Mammary epithelial cell (primary cell): ENCODE data around the gene CCIN.

Source experiments
- EZH2 ChIP-seq: IDR thresholded peaks from 2 replicates; pipeline ENCODE4 v1.6.1; 2012; ENCODE audit warnings: low read length, inconsistent platforms, borderline replicate concordance
- TF ChIP-seq, protein P1 (sequence below), 2 donors: IDR thresholded peaks in 1 of 2; conservative IDR thresholded peaks in 1 of 2; 2 replicates each; pipeline ENCODE4 v1.5.1; 2011 to 2012; ENCODE audit warnings: inconsistent platforms in 2 of 2, low read length in 2 of 2, mild to moderate bottlenecking in 2 of 2, control low read depth in 1 of 2, low read depth in 1 of 2; ENCODE audit not compliant: insufficient read depth in 1 of 2; ENCODE audit errors: extremely low read depth in 1 of 2

DNA sequence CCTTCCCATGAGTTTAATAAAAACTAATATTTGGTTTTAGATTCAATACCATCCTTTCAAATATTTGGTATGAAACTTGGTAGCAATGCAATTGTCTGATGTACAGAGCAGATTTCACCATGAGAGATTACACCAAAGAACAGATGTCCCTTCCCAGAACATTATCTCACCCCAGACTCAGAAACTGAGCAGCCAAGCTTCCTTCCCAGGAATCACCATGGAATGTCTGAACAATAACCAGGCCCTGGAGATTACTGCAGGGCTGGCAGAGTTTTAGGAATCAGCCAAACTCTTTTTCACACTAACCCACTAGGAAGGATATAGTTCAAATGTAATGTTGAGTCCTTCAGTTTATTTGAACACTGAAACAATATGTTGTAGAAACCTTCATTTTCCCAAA is 45.4 kb downstream of the CCIN start:
- TF ChIP-seq, protein P1, sequence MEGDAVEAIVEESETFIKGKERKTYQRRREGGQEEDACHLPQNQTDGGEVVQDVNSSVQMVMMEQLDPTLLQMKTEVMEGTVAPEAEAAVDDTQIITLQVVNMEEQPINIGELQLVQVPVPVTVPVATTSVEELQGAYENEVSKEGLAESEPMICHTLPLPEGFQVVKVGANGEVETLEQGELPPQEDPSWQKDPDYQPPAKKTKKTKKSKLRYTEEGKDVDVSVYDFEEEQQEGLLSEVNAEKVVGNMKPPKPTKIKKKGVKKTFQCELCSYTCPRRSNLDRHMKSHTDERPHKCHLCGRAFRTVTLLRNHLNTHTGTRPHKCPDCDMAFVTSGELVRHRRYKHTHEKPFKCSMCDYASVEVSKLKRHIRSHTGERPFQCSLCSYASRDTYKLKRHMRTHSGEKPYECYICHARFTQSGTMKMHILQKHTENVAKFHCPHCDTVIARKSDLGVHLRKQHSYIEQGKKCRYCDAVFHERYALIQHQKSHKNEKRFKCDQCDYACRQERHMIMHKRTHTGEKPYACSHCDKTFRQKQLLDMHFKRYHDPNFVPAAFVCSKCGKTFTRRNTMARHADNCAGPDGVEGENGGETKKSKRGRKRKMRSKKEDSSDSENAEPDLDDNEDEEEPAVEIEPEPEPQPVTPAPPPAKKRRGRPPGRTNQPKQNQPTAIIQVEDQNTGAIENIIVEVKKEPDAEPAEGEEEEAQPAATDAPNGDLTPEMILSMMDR (conservative IDR thresholded peaks at IDR 0.05 in 1 of 2, IDR thresholded peaks at IDR 0.05 in 1 of 2; ENCODE audit: extremely low read depth in 1 of 2, insufficient read depth in 1 of 2, low read depth in 1 of 2, low read length in 2 of 2) = no peak
- TF ChIP-seq EZH2 = no peak
